Smooth muscle cell (in vitro differentiated cells): ENCODE results near the gene LMNB1. TPM values are rescaled to one million over a fixed set of nuclear protein-coding genes. Genes with fewer than 3 reads are reported as not detected.

ENCODE experiments used
- DNase-seq: peaks from one replicate; lab custom pipeline; 2025; ENCODE audit not compliant: unreplicated experiment; lab: John Stamatoyannopoulos, UW
- H2AFZ ChIP-seq: fragments of 200-600 bp; sonication (generic); 2 replicates; pipeline ENCODE4 v1.6.0; 2016; ENCODE audit warnings: antibody characterized with exemption, low read depth, mild to moderate bottlenecking
- H3F3A ChIP-seq: fragments of 200-600 bp; sonication (generic); 2 replicates; pipeline ENCODE4 v1.6.0; 2017; ENCODE audit warnings: antibody characterized with exemption, low read depth
- H3K27ac ChIP-seq: fragments of 200-600 bp; sonication (generic); 2 replicates; pipeline ENCODE4 v1.5.1; 2016; ENCODE audit warnings: low read depth, mild to moderate bottlenecking
- H3K27me3 ChIP-seq: fragments of 200-600 bp; sonication (generic); 2 replicates; pipeline ENCODE4 v1.6.1; 2016; ENCODE audit warnings: low read depth, mild to moderate bottlenecking
- H3K36me3 ChIP-seq: fragments of 200-600 bp; sonication (generic); 2 replicates; pipeline ENCODE4 v1.5.1; 2016; ENCODE audit warnings: low read depth
- H3K4me1 ChIP-seq: fragments of 200-600 bp; sonication (generic); 2 replicates; pipeline ENCODE4 v1.5.1; 2016; ENCODE audit warnings: low read depth
- H3K4me2 ChIP-seq: fragments of 200-600 bp; sonication (generic); 2 replicates; pipeline ENCODE4 v1.6.0; 2016; ENCODE audit warnings: mild to moderate bottlenecking
- H3K4me3 ChIP-seq: fragments of 200-600 bp; sonication (generic); 2 replicates; pipeline ENCODE4 v1.5.1; 2016; ENCODE audit warnings: mild to moderate bottlenecking
- H3K79me2 ChIP-seq: fragments of 200-600 bp; sonication (generic); 2 replicates; pipeline ENCODE4 v1.6.0; 2016; ENCODE audit warnings: low read depth, mild to moderate bottlenecking
- H3K9ac ChIP-seq: fragments of 200-600 bp; sonication (generic); 2 replicates; pipeline ENCODE4 v1.6.0; 2016; ENCODE audit warnings: low read depth
- H3K9me3 ChIP-seq: fragments of 200-600 bp; sonication (generic); replicated peaks from 2 replicates; pipeline ENCODE4 v1.5.1; 2016; ENCODE audit warnings: low read depth
- H4K20me1 ChIP-seq: fragments of 200-600 bp; sonication (generic); 2 replicates; pipeline ENCODE4 v1.6.0; 2016; ENCODE audit warnings: low read depth
- CTCF ChIP-seq: fragments of 200-600 bp; sonication (generic); IDR thresholded peaks from 2 replicates; pipeline ENCODE4 v1.5.1; 2017; ENCODE audit warnings: borderline replicate concordance, mild to moderate bottlenecking, antibody characterized with exemption; ENCODE audit not compliant: insufficient read depth, poor library complexity, severe bottlenecking
- WGBS: methylation state at CpG from one replicate; pipeline ENCODE4 v1.1.7; 2016; ENCODE audit warnings: low lambda C conversion rate; 5-methylcytosine and 5-hydroxymethylcytosine counted together
- polyA plus RNA-seq: library from polyadenylated mRNA; unstranded; fragments of >200 nt; fragmentation: Nextera tagmentation; extraction: Ambion mirVana; gene quantifications from 2 replicates; pipeline ENCODE4 v1.2.1, GENCODE V29; 2016
- total RNA-seq: library from RNA; depleted of rRNA; stranded (reverse); fragments of >200 nt; gene quantifications from 2 replicates; pipeline ENCODE4 v1.2.3, GENCODE V29; 2014

The LMNB1 gene
- total and polyA plus RNA-seq, 2 experiments from 2014 or later: 8.4 to 32.5 TPM

- WGBS: 92% methylated on average over 11 of the region's 11 CpGs
- no peak overlapping the region for H3K4me3 ChIP-seq
- peaks cover 4% of the 10 kb centered on the region for H3K4me1 ChIP-seq
- no peak for DNase-seq
- H3K36me3 ChIP-seq: no peaks in the 10 kb centered on the region
- no peak overlapping the region for H3K9ac ChIP-seq
- no peaks in the 10 kb centered on the region for H3K79me2 ChIP-seq
- H3K9me3 ChIP-seq: no peaks in the 10 kb centered on the region
- no peaks in the 10 kb centered on the region for H3K27me3 ChIP-seq
- no peaks in the 10 kb centered on the region for H3F3A ChIP-seq
- H2AFZ ChIP-seq: no peak overlapping the region
- H3K27ac ChIP-seq: no peak overlapping the region
- H4K20me1 ChIP-seq: no peaks in the 10 kb centered on the region
- TF ChIP-seq CTCF: no peak
- no peak overlapping the region for H3K4me2 ChIP-seq
These were observed 95.8 kb downstream of the LMNB1 start for GRCh38 chr5:126872561-126873354.

- no peak overlapping the region for H3K27ac ChIP-seq
- H3K27me3 ChIP-seq: no peaks in the 10 kb centered on the region
- no peak overlapping the region for H3K9ac ChIP-seq
- H3K4me2 ChIP-seq: peak overlapping the region; percentile 30
- no peaks in the 10 kb centered on the region for H3K4me1 ChIP-seq
- H3K9me3 ChIP-seq: no peaks in the 10 kb centered on the region
- TF ChIP-seq CTCF: no peak
- H3K4me3 ChIP-seq: no peak overlapping the region
- H3K79me2 ChIP-seq: no peaks in the 10 kb centered on the region
- no peak overlapping the region for H2AFZ ChIP-seq
- H4K20me1 ChIP-seq: no peaks in the 10 kb centered on the region
- DNase-seq: no peak
- H3F3A ChIP-seq: no peaks in the 10 kb centered on the region
- WGBS: 30% methylated on average over 13 of the region's 13 CpGs
- H3K36me3 ChIP-seq: no peaks in the 10 kb centered on the region
These were observed 98.4 kb downstream of the LMNB1 start for GRCh38 chr5:126875303-126875785.

- Histone ChIP-seq H4K20me1 (no peaks in the 10 kb centered on the region), H3F3A (no peaks in the 10 kb centered on the region), H3K27ac (no peak overlapping the region), H3K4me2 (no peak overlapping the region), H3K9ac (no peak overlapping the region), H3K9me3 (no peaks in the 10 kb centered on the region), H3K4me3 (no peak overlapping the region), H3K36me3 (no peaks in the 10 kb centered on the region), H3K27me3 (no peaks in the 10 kb centered on the region), H3K4me1 (no peaks in the 10 kb centered on the region), H2AFZ (no peak overlapping the region), H3K79me2 (no peaks in the 10 kb centered on the region)
- WGBS: 89% methylated on average over 7 of the region's 7 CpGs
- no peak for TF ChIP-seq CTCF
- no peak for DNase-seq
These were observed 100.7 kb downstream of the LMNB1 start for GRCh38 chr5:126877602-126878001.

DNA sequence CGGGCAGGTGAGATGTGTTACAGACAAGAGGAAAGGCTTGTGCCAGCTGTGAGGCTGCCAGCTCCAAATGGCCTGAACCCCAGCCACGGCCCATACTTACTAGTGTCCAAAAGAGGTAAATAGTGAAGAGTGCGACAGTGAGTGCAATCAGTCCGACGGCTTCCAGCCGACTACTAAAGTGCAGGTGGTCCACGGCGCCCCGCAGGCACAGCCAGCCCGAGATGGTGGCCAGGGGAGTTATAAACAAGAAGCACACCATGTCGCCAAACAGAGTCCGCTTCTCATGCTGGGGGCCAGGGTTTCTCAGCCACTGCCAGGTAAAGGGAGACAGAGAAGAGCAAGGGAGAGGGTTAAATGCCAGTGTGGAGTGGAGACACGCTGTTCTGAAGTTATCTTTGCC lies 101.1 kb downstream of the LMNB1 start:
- Histone ChIP-seq H3K4me1 (no peaks in the 10 kb centered on the region), H3K4me3 (no peak overlapping the region), H3K79me2 (no peaks in the 10 kb centered on the region), H4K20me1 (no peaks in the 10 kb centered on the region), H2AFZ (no peak overlapping the region), H3K4me2 (no peak overlapping the region), H3K9ac (no peak overlapping the region), H3F3A (no peaks in the 10 kb centered on the region), H3K27ac (no peak overlapping the region), H3K9me3 (no peaks in the 10 kb centered on the region), H3K27me3 (no peaks in the 10 kb centered on the region), H3K36me3 (no peaks in the 10 kb centered on the region)
- no peak for DNase-seq
- WGBS: 93% methylated on average over 13 of the region's 13 CpGs
- no peak for TF ChIP-seq CTCF
